SU-DHL-6 (cell line): ENCODE data around the gene WWOX.

ENCODE experiments used
- H2AFZ ChIP-seq: fragments of 200-600 bp; sonication (generic); 2 replicates; pipeline ENCODE4 v1.6.1; 2014; ENCODE audit warnings: low read depth, mild to moderate bottlenecking, moderate library complexity, mixed read lengths, antibody characterized with exemption, low read length; ENCODE audit not compliant: severe bottlenecking
- H3F3A ChIP-seq: fragments of 200-600 bp; shearing (Covaris generic); 2 replicates; pipeline ENCODE4 v1.6.0; 2016; ENCODE audit warnings: antibody characterized with exemption, mild to moderate bottlenecking; ENCODE audit not compliant: insufficient read depth
- H3K27ac ChIP-seq: fragments of 200-600 bp; sonication (generic); 2 replicates; pipeline ENCODE4 v1.5.1; 2016; ENCODE audit warnings: low read depth, mild to moderate bottlenecking, low read length, moderate library complexity, mixed read lengths
- H3K27me3 ChIP-seq: fragments of 200-600 bp; sonication (generic), shearing (Covaris generic); 2 replicates; pipeline ENCODE4 v1.6.0; 2014; ENCODE audit warnings: mild to moderate bottlenecking, low read length
- H3K36me3 ChIP-seq: fragments of 200-600 bp; sonication (generic); 2 replicates; pipeline ENCODE4 v1.6.1; 2014; ENCODE audit warnings: mild to moderate bottlenecking, low read length, mixed read lengths
- H3K4me2 ChIP-seq: fragments of 300-600, 200-600 bp; shearing (Covaris generic), sonication (generic); 2 replicates; pipeline ENCODE4 v1.6.0; 2014; ENCODE audit warnings: low read length, low read depth, mild to moderate bottlenecking; ENCODE audit not compliant: poor library complexity, severe bottlenecking
- H3K4me3 ChIP-seq: fragments of 200-600 bp; sonication (generic); 2 replicates; pipeline ENCODE4 v1.5.1; 2014; ENCODE audit warnings: antibody characterized with exemption, low read length, mild to moderate bottlenecking, mixed read lengths; ENCODE audit not compliant: insufficient read depth, poor library complexity, severe bottlenecking
- H3K79me2 ChIP-seq: fragments of 200-600 bp; sonication (generic); 2 replicates; pipeline ENCODE4 v1.6.1; 2014; ENCODE audit warnings: mild to moderate bottlenecking, low read length, moderate library complexity; ENCODE audit not compliant: insufficient read depth
- H3K9ac ChIP-seq: fragments of 200-600 bp; sonication (generic); 2 replicates; pipeline ENCODE4 v1.7.0; 2014; ENCODE audit warnings: mild to moderate bottlenecking, low read length
- H3K9me2 ChIP-seq: fragments of 200-600 bp; sonication (generic); replicated peaks from 2 replicates; pipeline ENCODE4 v1.6.1; 2014; ENCODE audit warnings: low read length; ENCODE audit not compliant: insufficient read depth
- H3K9me3 ChIP-seq: fragments of 200-600 bp; sonication (generic); 2 replicates; pipeline ENCODE4 v1.6.1; 2014; ENCODE audit warnings: low read length, mixed read lengths; ENCODE audit not compliant: insufficient read depth
- H4K20me1 ChIP-seq: fragments of 200-600 bp; sonication (generic); 2 replicates; pipeline ENCODE4 v1.6.1; 2014; ENCODE audit warnings: low read depth, mild to moderate bottlenecking, antibody characterized with exemption, low read length, moderate library complexity, mixed read lengths
- EZH2phosphoT487 ChIP-seq: fragments of 200-600 bp; sonication (generic), shearing (Covaris generic); conservative IDR thresholded peaks from 2 replicates; pipeline ENCODE4 v1.6.1; 2018; ENCODE audit warnings: mild to moderate bottlenecking, antibody characterized with exemption, low read length, moderate library complexity, mixed read lengths
- TF ChIP-seq, protein P1 (sequence below): fragments of 200-600 bp; sonication (generic); IDR thresholded peaks from one replicate; pipeline ENCODE4 v1.5.1; 2017; ENCODE audit warnings: antibody characterized with exemption, mild to moderate bottlenecking, low read length, moderate library complexity; ENCODE audit not compliant: insufficient read depth, poor library complexity, severe bottlenecking

Gene WWOX

GRCh38 chr16:78538292-78538691, 438.8 kb downstream of the WWOX start:
- Histone ChIP-seq H3F3A (no peaks in the 10 kb centered on the region), H3K79me2 (no peaks in the 10 kb centered on the region), H3K36me3 (no peaks in the 10 kb centered on the region), H4K20me1 (no peaks in the 10 kb centered on the region), H3K27me3 (no peaks in the 10 kb centered on the region), H3K9ac (no peak overlapping the region), H3K27ac (no peak overlapping the region), H3K9me3 (no peaks in the 10 kb centered on the region), H2AFZ (no peak overlapping the region), H3K4me2 (no peak overlapping the region), H3K9me2 (no peaks in the 10 kb centered on the region), H3K4me3 (no peak overlapping the region)
- TF ChIP-seq, protein P1, sequence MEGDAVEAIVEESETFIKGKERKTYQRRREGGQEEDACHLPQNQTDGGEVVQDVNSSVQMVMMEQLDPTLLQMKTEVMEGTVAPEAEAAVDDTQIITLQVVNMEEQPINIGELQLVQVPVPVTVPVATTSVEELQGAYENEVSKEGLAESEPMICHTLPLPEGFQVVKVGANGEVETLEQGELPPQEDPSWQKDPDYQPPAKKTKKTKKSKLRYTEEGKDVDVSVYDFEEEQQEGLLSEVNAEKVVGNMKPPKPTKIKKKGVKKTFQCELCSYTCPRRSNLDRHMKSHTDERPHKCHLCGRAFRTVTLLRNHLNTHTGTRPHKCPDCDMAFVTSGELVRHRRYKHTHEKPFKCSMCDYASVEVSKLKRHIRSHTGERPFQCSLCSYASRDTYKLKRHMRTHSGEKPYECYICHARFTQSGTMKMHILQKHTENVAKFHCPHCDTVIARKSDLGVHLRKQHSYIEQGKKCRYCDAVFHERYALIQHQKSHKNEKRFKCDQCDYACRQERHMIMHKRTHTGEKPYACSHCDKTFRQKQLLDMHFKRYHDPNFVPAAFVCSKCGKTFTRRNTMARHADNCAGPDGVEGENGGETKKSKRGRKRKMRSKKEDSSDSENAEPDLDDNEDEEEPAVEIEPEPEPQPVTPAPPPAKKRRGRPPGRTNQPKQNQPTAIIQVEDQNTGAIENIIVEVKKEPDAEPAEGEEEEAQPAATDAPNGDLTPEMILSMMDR: no peak
- TF ChIP-seq EZH2phosphoT487: no peak

GRCh38 chr16:78538919-78539318, 439.5 kb downstream of the WWOX start:
- Histone ChIP-seq H3K27me3 (no peaks in the 10 kb centered on the region), H3K9ac (no peak overlapping the region), H3K4me3 (no peak overlapping the region), H4K20me1 (no peaks in the 10 kb centered on the region), H3K4me2 (no peak overlapping the region), H3K27ac (no peak overlapping the region), H2AFZ (no peak overlapping the region), H3K79me2 (no peaks in the 10 kb centered on the region), H3K36me3 (no peaks in the 10 kb centered on the region), H3F3A (no peaks in the 10 kb centered on the region), H3K9me2 (no peaks in the 10 kb centered on the region), H3K9me3 (no peaks in the 10 kb centered on the region)
- TF ChIP-seq, protein P1: no peak
- TF ChIP-seq EZH2phosphoT487: no peak

DNA sequence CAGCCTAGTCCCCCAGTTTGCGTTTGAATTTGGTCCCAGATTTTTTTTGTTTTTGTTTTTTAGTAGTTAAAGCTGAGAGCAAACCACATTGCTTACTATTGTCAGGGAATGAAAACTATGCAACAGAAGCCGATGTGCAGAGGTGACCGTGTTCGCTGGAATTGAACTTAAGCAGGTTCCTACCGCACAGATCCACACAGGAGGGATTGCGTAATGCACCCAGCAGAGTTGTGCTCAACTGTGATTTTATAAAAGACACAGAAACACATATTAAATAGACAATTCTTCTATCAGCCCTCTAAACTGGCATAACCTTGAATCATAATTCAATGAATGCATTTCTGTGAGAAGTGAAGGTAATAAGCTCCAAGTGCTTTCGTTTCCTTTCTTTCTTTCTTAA, 443.0 kb downstream of the WWOX start:
- Histone ChIP-seq H3K79me2 (no peaks in the 10 kb centered on the region), H3K36me3 (no peaks in the 10 kb centered on the region), H3K4me2 (no peak overlapping the region), H3K9me2 (no peaks in the 10 kb centered on the region), H3K27ac (no peak overlapping the region), H3K4me3 (no peak overlapping the region), H3K9ac (no peak overlapping the region), H3F3A (no peaks in the 10 kb centered on the region), H3K9me3 (no peaks in the 10 kb centered on the region), H3K27me3 (no peaks in the 10 kb centered on the region), H2AFZ (no peak overlapping the region), H4K20me1 (no peaks in the 10 kb centered on the region)
- TF ChIP-seq, protein P1: no peak
- TF ChIP-seq EZH2phosphoT487: no peak

DNA sequence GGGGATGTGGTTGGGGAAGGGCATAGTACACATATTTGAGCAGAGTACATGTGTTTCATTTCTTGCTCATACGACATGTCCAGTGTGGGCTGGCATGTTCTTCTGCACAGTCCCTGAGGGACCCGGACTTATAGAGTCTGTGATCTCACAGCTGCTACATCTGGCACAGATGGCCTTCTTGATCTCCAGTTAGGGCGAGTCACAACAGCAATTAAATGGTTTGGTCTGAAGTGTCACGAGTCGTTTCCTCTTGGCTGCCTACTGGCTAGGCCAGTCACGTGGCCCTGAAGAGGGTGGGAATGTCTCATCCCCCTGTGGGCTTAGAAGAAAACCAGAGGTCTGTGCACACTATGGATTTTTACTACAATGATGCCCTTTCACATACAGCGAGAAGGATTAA, 443.6 kb downstream of the WWOX start:
- no peaks in the 10 kb centered on the region for H3K79me2 ChIP-seq
- no peak overlapping the region for H2AFZ ChIP-seq
- no peak overlapping the region for H3K4me3 ChIP-seq
- no peak overlapping the region for H3K4me2 ChIP-seq
- no peaks in the 10 kb centered on the region for H3K9me2 ChIP-seq
- H3K27ac ChIP-seq: no peak overlapping the region
- no peaks in the 10 kb centered on the region for H4K20me1 ChIP-seq
- no peaks in the 10 kb centered on the region for H3K9me3 ChIP-seq
- H3K36me3 ChIP-seq: no peaks in the 10 kb centered on the region
- no peaks in the 10 kb centered on the region for H3K27me3 ChIP-seq
- no peaks in the 10 kb centered on the region for H3F3A ChIP-seq
- H3K9ac ChIP-seq: no peak overlapping the region
- TF ChIP-seq, protein P1: no peak
- no peak for TF ChIP-seq EZH2phosphoT487
